Eye (tissue), 1 donor: ENCODE data around the gene PIP5K1C.

Experiments
- DNase-seq: peaks from one replicate; pipeline ENCODE4 v3.0.0-alpha.2; 2015

The PIP5K1C gene, protein sequence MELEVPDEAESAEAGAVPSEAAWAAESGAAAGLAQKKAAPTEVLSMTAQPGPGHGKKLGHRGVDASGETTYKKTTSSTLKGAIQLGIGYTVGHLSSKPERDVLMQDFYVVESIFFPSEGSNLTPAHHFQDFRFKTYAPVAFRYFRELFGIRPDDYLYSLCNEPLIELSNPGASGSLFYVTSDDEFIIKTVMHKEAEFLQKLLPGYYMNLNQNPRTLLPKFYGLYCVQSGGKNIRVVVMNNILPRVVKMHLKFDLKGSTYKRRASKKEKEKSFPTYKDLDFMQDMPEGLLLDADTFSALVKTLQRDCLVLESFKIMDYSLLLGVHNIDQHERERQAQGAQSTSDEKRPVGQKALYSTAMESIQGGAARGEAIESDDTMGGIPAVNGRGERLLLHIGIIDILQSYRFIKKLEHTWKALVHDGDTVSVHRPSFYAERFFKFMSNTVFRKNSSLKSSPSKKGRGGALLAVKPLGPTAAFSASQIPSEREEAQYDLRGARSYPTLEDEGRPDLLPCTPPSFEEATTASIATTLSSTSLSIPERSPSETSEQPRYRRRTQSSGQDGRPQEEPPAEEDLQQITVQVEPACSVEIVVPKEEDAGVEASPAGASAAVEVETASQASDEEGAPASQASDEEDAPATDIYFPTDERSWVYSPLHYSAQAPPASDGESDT

DNA sequence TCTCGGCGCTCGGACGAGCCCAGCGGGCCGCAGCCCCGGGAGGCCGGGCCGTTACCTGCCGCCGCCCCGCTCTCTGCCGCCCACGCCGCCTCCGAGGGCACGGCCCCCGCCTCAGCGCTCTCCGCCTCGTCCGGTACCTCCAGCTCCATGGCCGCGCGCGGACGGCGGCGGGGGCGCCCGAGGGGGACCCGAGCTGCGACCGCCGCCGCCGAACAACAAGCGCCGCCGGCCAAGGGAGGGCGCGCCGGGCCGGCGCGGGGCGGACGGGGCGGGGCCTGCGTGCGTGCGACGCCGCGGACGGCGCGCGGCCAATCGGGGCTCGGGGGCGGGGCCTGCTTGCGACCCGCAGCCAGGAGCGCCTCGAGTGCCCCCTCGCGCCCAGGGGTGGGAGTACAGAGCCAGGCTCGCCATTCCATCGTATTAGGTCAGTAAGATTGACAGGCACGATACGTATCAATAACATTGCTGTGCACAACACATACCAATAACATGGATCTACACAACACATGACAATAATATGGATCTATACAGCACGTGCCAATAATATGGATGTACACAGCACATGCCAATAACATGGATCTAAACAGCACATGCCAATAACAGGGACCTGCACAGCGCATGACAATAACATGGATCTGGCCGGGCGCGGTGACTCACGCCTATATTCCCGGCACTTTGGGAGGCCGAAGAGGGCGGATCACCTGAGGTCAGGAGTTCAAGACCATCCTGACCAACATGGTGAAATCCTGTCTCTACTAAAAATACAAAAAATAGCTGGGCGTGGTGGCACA is at the start of gene PIP5K1C:
Gene PIP5K1C (minus strand): TSS at position 227 of the 791 bp plus-strand sequence. CDS start 78 bp downstream, at position 149.
- peak; percentile 95 for DNase-seq

DNA sequence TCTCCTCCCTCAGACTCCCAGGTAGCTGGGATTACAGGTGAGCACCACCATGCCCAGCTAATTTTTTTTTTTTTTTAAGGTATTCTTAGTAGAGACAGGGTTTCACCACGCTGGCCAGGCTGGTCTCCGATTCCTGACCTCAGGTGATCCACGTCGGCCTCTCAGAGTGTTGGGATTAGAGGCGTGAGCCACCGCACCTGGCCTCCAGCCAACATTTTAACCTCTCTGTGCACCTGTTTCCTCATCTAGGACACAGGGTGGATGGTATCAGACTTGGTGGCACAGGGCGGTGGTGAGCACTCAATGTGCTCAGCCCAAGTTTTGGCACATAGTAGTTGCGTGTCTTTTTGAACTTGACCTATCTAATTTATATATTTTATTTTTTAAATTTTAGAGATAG is 48.7 kb upstream of the PIP5K1C start:
- DNase-seq = no peak

DNA sequence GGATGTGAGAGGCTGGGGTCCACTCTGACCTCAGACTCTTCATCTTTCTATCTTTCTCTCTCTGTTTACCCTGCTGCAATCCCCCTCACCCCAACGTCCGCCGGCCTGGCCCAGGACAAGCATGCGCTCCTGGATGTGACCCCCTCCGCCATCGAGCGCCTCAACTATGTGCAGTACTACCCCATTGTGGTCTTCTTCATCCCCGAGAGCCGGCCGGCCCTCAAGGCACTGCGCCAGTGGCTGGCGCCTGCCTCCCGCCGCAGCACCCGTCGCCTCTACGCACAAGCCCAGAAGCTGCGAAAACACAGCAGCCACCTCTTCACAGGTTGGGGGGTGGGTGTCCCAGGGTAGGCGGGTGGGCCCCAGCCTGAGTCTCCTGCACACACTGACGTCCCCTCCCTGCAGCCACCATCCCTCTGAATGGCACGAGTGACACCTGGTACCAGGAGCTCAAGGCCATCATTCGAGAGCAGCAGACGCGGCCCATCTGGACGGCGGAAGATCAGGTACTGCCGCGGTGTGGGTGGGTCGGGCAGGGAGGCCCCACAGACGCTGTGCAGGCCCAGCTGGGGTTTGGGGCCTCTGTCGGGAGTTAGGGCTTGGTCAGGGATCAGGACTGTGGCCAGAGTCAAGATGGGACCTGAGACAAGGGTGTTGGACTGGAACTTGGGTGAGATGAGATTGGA is 46.2 kb upstream of the PIP5K1C start:
- no peak for DNase-seq

DNA sequence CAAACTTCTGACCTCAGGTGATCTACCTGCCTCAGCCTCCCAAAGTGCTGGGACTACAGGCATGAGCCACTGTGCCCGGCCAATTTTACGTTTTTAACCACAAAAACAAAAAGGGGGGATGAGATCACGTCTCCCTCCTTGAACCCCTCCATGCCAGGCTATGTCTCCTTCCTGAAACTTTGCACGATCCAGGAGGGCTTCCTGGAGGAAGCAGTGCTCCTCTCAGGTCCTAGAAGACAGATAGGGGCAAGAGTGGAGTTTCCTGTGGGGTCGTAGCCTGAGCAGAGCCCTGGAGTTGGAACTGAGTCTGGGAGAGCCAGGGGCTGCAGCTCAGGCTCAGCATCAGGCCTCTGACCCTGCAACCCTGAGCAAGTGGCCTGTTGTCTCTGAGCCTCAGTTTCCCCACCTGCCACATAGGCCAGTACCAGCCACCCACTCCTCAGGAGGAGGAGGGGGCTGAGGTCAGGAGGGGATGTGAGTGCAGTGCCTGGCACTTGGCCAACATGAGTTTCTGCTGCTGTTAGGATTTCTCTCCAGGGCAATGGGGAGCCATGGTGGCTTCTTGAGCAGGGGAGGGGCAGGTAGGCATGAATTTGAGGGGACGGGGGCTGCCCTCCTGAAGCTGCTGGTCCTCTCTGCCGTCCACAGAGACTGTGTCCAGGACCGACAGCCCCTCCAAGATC is 45.2 kb upstream of the PIP5K1C start:
- no peak for DNase-seq

DNA sequence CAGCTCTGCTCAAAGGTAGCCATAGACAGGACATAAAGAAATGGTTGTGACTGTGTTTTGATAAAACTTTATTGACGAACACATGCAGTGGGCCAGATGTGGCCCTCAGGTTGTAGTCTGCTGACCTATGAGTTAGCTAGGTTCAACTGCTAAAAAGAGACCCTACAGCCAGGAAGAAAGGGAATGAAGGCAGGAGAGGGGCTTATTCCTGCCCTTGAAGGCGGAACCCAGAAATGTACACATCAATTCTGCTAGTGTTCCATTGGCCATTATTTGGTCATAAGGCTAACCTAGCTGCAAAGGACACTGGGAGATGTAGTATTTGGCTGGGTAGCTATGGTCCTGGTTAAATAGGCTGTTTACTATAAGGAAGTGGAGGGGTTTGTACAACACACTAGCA is 43.2 kb upstream of the PIP5K1C start:
- no peak for DNase-seq

DNA sequence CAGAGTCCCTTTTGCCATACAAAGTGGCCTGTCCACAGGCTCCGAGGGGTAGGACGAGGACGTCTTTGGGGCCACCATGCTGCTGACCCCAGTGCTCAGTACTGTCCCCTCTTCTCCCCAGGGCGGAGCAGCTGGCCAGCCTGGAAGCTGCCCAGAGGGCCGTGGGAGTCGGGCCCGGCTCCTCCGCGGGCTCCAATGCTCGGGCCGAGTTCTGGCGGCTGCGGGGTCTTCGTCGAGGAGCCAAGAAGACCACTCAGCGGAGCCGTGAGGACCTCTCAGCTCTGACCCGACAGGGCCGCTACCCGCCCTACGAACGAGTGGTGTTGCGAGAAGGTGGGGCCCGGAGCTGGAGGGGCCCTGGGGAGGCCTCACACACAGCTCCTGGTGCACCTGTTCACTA is 40.2 kb upstream of the PIP5K1C start:
- DNase-seq = no peak

DNA sequence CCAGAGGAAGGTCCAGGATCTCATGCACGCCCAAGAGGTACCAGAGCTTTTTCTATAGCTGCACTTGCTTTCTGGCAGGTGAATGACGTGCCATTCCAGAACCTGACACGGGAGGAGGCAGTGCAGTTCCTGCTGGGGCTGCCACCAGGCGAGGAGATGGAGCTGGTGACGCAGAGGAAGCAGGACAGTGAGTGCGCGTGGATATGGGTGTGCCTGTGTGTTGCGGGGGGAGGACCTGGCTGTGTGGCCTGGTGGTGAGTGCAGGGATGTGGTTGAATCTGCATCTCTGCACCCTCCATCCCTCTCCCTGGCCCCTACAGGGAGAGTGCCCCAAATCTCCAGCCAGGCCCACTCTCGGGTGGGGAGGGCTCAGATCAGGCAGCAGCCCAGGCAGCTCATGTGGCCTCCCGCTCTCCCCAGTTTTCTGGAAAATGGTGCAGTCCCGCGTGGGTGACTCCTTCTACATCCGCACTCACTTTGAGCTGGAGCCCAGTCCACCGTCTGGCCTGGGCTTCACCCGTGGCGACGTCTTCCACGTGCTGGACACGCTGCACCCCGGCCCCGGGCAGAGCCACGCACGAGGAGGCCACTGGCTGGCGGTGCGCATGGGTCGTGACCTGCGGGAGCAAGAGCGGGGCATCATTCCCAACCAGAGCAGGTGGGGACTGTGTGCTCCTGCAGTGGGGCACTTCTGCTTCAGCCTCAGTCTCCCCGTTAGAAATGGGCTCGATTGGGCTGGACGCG is 38.4 kb upstream of the PIP5K1C start:
- DNase-seq = no peak

DNA sequence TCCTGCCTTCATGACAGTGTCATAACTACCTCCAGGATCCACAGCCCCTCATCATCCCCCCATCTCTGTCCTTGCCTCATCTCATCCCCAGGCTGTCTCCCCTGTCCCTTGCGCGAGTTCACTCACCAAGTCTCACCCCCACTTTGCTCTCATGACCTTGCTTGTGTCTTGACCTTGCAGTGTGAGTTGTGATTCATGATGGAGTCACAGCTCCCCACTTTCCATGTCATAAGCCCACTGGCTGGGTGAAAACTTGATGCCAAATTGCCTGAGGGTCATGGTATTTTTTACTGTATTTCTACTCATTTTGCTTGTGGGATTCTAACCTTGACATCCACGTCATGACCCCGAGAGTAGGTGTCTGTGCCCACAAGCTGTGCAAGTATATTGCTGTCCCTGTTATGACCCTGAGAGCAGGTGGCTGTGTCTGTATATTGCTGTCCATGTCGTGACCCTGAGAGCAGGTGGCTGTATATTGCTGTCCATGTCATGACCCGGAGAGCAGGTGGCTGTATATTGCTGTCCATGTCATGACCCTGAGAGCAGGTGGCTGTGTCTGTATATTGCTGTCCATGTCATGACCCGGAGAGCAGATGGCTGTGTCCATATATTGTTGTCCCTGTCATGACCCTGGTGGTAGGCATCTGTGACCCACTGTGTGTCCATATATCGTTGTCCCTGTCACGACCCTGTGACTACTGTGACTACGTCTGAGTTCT is 37.4 kb upstream of the PIP5K1C start:
- DNase-seq = no peak

DNA sequence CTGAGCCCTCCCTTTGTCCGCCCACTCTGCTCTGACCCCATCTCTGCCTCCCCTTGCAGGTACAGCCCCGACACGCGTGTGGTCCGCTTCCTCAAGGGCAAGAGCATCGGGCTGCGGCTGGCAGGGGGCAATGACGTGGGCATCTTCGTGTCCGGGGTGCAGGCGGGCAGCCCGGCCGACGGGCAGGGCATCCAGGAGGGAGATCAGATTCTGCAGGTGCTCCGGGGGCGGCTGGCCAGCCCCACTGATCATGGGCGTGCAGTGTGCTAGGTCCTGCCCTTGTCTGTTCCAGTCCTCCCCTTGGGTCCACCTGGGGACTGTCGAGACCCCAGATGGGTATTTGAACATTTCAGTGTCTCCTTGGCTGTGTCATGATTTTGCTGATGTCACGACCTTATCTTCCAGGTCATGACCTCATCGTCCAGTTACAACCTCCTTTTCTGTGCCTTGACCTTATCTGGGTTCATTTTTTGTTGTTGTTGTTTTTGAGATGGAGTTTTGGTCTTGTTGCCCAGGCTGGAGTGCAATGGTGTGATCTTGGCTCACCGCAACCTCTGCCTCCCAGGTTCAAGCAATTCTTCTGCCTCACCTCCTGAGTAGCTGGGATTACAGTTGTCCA is 35.9 kb upstream of the PIP5K1C start:
- no peak for DNase-seq

DNA sequence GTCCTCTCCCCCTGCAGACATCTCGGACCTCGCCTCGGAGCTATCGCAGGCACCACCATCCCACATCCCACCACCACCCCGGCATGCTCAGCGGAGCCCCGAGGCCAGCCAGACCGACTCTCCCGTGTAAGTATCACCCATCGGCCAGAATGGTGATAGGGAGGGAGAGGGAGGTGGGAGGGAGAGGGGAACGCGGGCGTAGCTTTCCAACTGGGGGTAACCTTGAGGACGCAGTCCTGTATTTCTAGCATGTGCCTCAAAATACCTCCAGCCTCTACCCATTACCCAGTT is 34.0 kb upstream of the PIP5K1C start:
- DNase-seq = no peak

DNA sequence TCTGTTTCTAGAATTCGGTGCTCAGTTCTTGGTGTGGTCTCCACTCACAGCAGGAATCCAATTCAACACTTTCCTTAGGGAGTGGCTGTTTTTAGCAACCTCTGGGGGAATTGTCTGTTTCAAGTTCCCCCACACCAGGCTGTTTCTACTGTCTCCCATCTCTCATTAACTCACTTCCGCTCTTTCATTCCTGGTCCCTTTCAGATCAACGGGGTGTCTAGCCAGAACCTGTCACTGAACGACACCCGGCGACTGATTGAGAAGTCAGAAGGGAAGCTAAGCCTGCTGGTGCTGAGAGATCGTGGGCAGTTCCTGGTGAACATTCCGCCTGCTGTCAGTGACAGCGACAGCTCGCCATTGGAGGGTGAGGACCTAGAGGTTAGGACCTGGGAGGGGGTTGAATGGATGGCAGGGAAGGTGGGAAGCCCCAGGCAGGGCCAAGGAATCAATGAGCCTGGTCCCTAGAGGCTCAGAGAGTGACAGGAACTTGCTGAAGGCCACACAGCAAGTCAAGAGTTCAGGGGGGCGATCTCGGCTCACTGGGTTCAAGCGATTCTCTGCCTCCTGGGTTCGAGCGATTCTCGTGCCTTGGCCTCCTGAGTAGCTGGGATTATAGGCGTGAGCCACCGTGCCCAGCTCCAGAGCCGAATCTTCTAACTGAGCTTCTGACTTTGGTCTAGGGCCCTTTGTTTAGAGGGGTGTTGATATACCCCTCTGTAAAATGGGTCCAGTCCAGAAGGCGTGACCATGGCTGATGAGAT is 33.5 kb upstream of the PIP5K1C start:
- DNase-seq = no peak

DNA sequence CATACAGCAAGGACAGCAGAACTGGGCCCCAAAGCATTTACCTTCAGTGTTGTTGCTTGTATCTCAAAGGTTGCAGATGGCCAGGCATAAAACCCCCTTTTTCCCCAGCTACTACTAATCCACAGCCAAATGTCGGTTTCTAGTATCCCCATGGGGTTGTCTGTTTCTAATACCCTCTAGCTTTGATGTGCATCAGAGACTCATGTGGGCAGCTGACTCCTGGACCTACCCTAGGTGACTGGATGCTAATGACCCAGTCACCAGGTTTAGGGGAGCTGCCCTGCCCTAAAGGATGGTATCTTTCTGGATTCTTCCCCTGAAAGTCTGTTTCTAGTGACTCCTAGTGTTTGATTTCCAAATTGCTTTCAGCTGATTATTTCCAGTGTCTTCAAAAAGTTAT is 31.8 kb upstream of the PIP5K1C start:
- DNase-seq = no peak

DNA sequence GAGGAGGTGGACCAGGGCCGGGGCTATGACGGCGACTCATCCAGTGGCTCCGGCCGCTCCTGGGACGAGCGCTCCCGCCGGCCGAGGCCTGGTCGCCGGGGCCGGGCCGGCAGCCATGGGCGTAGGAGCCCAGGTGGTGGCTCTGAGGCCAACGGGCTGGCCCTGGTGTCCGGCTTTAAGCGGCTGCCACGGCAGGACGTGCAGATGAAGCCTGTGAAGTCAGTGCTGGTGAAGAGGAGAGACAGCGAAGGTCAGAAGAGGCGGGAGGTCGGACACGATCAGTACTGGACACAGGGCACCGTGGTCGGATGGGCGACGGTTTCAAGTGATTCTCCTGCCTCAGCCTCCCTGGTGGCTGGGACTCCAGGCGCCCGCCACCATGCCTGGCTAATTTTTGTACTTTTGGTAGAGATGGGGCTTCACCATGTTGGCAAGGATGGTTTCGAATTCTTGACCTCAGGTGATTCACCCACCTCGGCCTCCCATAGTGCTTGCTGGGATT is 30.2 kb upstream of the PIP5K1C start:
- no peak for DNase-seq

DNA sequence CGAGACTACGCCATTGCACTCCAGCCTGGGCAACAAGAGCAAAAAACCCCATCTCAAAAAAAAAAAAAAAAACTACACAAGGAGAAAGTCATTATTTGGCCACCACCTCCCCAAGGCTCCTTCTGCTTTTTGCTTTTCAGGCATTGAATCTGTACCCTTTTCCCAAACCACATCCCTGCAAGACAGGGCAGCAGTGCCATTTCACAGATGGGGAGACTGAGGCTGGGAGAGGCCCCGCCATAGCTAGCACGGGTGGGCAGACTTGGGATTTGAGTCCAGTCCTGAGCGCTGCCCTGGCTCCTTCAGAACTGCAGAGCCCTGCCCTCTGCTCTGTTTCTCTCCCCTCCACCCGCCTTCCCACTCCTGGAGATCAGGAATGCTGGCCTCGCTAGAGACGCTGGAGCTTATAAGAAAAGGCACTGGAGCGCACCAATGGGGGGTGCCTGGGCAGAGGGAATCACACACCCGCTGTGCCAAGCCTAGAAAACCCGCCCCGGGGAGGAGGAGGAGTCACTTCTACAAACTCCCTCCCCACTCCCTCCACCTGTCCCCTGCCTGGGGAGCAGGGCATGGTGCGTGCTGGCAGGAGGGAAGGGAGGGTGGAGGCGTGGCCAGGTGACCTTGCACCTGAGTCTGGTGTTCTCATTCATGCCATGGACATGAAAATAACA is 25.5 kb upstream of the PIP5K1C start:
- peak; percentile 62 for DNase-seq

DNA sequence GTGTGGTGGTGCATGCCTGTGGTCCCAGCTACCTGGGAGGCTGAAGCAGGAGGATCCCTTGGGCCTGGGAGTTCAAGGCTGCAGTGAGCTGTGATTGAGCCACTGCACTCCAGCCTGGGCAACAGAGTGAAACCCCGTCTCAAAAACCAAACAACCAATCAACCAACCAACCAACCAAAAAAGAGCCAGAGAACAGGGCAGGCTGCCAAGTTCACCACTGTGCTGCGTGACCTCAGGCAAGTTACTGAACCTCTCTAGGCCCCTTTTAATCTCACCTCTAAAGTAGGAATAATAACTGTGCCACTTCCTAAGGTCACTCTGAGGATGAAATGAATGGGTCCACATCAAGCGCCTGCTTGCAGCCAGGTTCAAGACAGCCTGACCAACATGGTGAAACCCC is 24.9 kb upstream of the PIP5K1C start:
- no peak for DNase-seq

DNA sequence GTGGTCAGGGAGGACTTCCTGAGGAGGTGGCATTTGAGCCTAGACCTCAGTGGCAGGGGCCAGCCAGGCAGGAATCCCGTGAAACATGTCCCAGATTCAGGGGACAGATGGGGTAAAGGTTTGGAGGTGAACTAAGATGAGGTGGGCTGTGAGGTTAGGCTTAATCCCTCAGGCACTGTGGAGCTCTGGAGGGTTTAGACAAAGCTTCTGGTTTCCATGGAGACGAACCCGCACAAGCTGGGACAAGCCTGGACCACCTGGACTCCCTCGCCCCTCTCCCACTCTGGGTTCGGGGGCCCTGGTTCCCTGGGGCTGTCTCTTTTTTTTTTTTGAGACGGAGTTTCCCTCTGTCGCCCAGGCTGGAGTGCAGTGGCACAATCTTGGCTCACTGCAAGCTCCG is 23.6 kb upstream of the PIP5K1C start:
- peak; percentile 39 for DNase-seq

DNA sequence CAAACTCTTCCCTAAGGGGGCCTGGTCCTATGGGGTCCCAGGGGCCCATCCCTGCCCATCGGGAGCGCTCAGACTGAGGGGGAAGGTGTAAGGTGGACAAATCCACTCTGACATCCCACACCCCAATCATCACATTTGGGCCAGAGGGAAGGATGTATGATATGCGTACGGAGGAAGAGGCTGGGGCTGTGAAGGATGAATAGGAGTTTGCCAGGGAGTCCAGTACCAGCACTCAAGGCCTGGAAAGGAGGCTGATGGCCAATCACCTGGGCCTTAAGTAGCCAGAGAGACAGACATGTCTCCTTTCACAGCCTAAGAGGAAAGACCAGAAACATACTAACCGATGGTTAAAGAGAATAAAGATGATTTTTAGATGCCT is 22.8 kb upstream of the PIP5K1C start:
- no peak for DNase-seq

DNA sequence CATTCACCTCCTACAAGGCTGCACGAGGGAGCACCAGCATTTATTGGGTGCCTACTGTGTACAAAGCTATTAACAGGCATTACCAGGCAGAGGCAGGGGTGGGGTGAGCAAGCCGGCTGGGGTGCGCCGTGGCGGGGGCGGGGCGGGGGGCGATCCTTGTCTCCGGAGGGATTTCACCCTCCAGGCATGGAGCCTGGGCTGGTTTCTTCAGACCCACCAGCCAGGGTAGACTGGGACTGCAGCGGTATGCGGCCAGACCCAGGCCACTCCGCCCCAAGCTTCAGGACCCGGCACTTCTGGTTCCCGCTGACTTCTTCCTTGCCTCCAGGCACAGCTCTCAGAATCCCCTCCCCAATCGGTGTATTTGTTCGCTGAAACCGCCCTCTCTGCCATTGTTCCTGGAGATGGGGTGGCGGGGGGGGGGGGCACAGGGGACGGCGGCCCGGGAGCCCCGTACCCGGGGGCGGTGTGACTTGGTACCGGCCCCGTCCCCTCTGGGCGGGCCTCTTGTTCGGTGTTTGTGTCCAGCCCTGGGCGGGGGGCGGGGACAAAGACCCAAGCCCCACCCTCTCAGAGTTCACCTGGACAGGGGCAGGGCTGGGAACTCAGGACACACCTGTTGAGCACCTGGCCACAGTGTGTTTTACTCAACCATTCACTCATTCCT is 22.3 kb upstream of the PIP5K1C start:
- DNase-seq = no peak
